ENCODE data around the gene HHAT.

The HHAT gene

GRCh38 chr1:210687582-210688279, 359.0 kb downstream of the HHAT start:
- TF ChIP-seq CTCF (IDR thresholded peaks at IDR 0.05): no peak
- Mint-ChIP-seq H3K27me3 (ENCODE audit: low read depth, poor library complexity) (no peaks in the 10 kb centered on the region), H3K4me1 (peaks cover 6% of the 10 kb centered on the region), H3K27ac (no peak overlapping the region), H3K9me3 (no peaks in the 10 kb centered on the region), H3K4me3 (no peak overlapping the region), H3K36me3 (ENCODE audit: low read depth) (peaks cover 8% of the 10 kb centered on the region)
- no peak for DNase-seq

- H3K4me1 Mint-ChIP-seq: peaks cover 6% of the 10 kb centered on the region
- peaks cover 8% of the 10 kb centered on the region for H3K36me3 Mint-ChIP-seq (ENCODE audit: low read depth)
- H3K27ac Mint-ChIP-seq: no peak overlapping the region
- TF ChIP-seq CTCF (IDR thresholded peaks at IDR 0.05): no peak
- no peak overlapping the region for H3K4me3 Mint-ChIP-seq
- H3K27me3 Mint-ChIP-seq (ENCODE audit: low read depth, poor library complexity): no peaks in the 10 kb centered on the region
- no peak for DNase-seq
- no peaks in the 10 kb centered on the region for H3K9me3 Mint-ChIP-seq
These were observed 360.0 kb downstream of the HHAT start for GRCh38 chr1:210688512-210689234.

- no peak for DNase-seq
- peaks cover 6% of the 10 kb centered on the region for H3K4me1 Mint-ChIP-seq
- H3K4me3 Mint-ChIP-seq: no peak overlapping the region
- H3K9me3 Mint-ChIP-seq: no peaks in the 10 kb centered on the region
- H3K36me3 Mint-ChIP-seq (ENCODE audit: low read depth): no peaks in the 10 kb centered on the region
- no peak for TF ChIP-seq CTCF (IDR thresholded peaks at IDR 0.05)
- no peak overlapping the region for H3K27ac Mint-ChIP-seq
- H3K27me3 Mint-ChIP-seq (ENCODE audit: low read depth, poor library complexity): no peaks in the 10 kb centered on the region
These were observed 361.1 kb downstream of the HHAT start for GRCh38 chr1:210689826-210690225.

GRCh38 chr1:210690236-210690635, 361.5 kb downstream of the HHAT start:
- no peak overlapping the region for H3K27ac Mint-ChIP-seq
- H3K36me3 Mint-ChIP-seq (ENCODE audit: low read depth): no peaks in the 10 kb centered on the region
- DNase-seq: no peak
- H3K4me3 Mint-ChIP-seq: no peak overlapping the region
- no peaks in the 10 kb centered on the region for H3K27me3 Mint-ChIP-seq (ENCODE audit: low read depth, poor library complexity)
- H3K9me3 Mint-ChIP-seq: no peaks in the 10 kb centered on the region
- TF ChIP-seq CTCF (IDR thresholded peaks at IDR 0.05): no peak
- peaks cover 6% of the 10 kb centered on the region for H3K4me1 Mint-ChIP-seq

- Mint-ChIP-seq H3K27me3 (ENCODE audit: low read depth, poor library complexity) (peaks cover under 1% of the 10 kb centered on the region), H3K27ac (no peak overlapping the region), H3K9me3 (no peaks in the 10 kb centered on the region), H3K36me3 (ENCODE audit: low read depth) (no peaks in the 10 kb centered on the region), H3K4me3 (no peak overlapping the region), H3K4me1 (peaks cover 8% of the 10 kb centered on the region)
- TF ChIP-seq CTCF (IDR thresholded peaks at IDR 0.05): no peak
- DNase-seq: no peak
These were observed 362.4 kb downstream of the HHAT start for GRCh38 chr1:210691039-210691610.
